GF-D8 (cell line): Measurements from ENCODE around the gene TMEM145.
"Not testable (repeated sequence)": the region's sequence is repeated elsewhere in the genome, so short reads cannot be mapped to it uniquely, and the experiment has no call there.

ENCODE experiments used
- DNase-seq: peaks from one replicate; lab custom pipeline; 2025; lab: John Stamatoyannopoulos, UW

TMEM145 gene

GRCh38 chr19:42313096-42313839 is at the start of gene TMEM145:
TSS of gene TMEM145 (plus strand) at chr19:42313309. CDS start at chr19:42313377, 68 bp downstream.
- no peak for DNase-seq

- not testable (repeated sequence) for DNase-seq
Observed at GRCh38 chr19:42266105-42266504, 47.0 kb upstream of the TMEM145 start.

- not testable (repeated sequence) for DNase-seq
Observed at GRCh38 chr19:42266928-42267603, 46.0 kb upstream of the TMEM145 start.

- DNase-seq: no peak
Observed at GRCh38 chr19:42267644-42268141, 45.4 kb upstream of the TMEM145 start.

GRCh38 chr19:42268142-42268703 is 44.9 kb upstream of the TMEM145 start:
- DNase-seq: peak; percentile 96

GRCh38 chr19:42268704-42269477 is 44.2 kb upstream of the TMEM145 start, which contains the start of gene CIC:
TSS of gene CIC (plus strand) at chr19:42269252. CDS start at chr19:42271784, 2,532 bp downstream.
- peak; percentile 100 for DNase-seq

- DNase-seq: no peak
Observed at GRCh38 chr19:42269478-42270345, 43.4 kb upstream of the TMEM145 start.

GRCh38 chr19:42270346-42271044 is 42.6 kb upstream of the TMEM145 start:
- DNase-seq: peak; percentile 29

- no peak for DNase-seq
Observed at GRCh38 chr19:42271045-42271419, 42.1 kb upstream of the TMEM145 start.

GRCh38 chr19:42271861-42272534 is 41.1 kb upstream of the TMEM145 start:
- no peak for DNase-seq

- no peak for DNase-seq
Observed at GRCh38 chr19:42272535-42272897, 40.6 kb upstream of the TMEM145 start.

- DNase-seq: no peak
Observed at GRCh38 chr19:42272989-42273406, 40.1 kb upstream of the TMEM145 start.

GRCh38 chr19:42273407-42274064 is 39.6 kb upstream of the TMEM145 start:
- no peak for DNase-seq

GRCh38 chr19:42274065-42274682 is 38.9 kb upstream of the TMEM145 start:
- DNase-seq: no peak

- DNase-seq: no peak
Observed at GRCh38 chr19:42275103-42275502, 38.0 kb upstream of the TMEM145 start.

GRCh38 chr19:42275517-42275916 is 37.6 kb upstream of the TMEM145 start:
- no peak for DNase-seq

- DNase-seq: no peak
Observed at GRCh38 chr19:42276284-42276683, 36.8 kb upstream of the TMEM145 start.

- no peak for DNase-seq
Observed at GRCh38 chr19:42276821-42277220, 36.3 kb upstream of the TMEM145 start.
